ENCODE measurements around the gene TMTC2.

Gene TMTC2

DNA sequence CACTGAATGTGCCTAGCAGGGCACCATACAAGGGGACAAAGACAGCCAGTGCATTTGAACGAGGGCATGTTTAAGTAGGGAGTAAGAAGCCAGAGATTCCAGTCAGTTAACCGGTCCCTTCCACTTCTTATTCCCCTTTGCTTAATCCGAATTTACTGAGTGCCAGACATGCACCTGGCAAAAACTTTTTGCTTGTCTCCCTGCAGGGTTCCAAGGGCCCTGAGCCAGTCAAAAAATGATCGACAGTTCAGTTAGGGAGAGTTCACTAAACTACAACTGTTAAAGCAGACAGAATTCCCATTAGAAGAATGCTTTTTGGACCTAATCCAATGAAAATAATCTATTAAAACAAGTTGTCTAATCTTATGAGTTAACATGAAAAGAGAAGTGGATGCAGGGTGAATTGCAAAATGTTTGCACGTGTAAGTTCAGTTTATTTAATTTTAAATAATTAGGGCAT is 193.8 kb downstream of the TMTC2 start (continued):
- TF ChIP-seq, protein P1, sequence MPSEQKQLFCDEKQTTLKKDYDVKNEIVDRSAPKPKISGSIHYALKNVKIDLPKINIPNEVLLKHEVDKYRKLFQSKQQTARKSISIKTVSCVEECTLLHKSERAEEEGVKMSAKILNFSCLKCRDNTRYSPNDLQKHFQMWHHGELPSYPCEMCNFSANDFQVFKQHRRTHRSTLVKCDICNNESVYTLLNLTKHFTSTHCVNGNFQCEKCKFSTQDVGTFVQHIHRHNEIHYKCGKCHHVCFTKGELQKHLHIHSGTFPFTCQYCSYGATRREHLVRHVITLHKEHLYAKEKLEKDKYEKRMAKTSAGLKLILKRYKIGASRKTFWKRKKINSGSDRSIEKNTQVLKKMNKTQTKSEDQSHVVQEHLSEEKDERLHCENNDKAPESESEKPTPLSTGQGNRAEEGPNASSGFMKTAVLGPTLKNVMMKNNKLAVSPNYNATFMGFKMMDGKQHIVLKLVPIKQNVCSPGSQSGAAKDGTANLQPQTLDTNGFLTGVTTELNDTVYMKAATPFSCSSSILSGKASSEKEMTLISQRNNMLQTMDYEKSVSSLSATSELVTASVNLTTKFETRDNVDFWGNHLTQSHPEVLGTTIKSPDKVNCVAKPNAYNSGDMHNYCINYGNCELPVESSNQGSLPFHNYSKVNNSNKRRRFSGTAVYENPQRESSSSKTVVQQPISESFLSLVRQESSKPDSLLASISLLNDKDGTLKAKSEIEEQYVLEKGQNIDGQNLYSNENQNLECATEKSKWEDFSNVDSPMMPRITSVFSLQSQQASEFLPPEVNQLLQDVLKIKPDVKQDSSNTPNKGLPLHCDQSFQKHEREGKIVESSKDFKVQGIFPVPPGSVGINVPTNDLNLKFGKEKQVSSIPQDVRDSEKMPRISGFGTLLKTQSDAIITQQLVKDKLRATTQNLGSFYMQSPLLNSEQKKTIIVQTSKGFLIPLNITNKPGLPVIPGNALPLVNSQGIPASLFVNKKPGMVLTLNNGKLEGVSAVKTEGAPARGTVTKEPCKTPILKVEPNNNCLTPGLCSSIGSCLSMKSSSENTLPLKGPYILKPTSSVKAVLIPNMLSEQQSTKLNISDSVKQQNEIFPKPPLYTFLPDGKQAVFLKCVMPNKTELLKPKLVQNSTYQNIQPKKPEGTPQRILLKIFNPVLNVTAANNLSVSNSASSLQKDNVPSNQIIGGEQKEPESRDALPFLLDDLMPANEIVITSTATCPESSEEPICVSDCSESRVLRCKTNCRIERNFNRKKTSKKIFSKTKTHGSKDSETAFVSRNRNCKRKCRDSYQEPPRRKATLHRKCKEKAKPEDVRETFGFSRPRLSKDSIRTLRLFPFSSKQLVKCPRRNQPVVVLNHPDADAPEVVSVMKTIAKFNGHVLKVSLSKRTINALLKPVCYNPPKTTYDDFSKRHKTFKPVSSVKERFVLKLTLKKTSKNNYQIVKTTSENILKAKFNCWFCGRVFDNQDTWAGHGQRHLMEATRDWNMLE (tag by site-specific recombination; conservative IDR thresholded peaks at IDR 0.05; ENCODE audit: low read depth) = no peak
- TF ChIP-seq ZNF366 (tag by site-specific recombination; conservative IDR thresholded peaks at IDR 0.05) (no peak), BCL11B (tag by site-specific recombination; IDR thresholded peaks at IDR 0.05; ENCODE audit: low read depth) (no peak), ZNF223 (tag by site-specific recombination; IDR thresholded peaks at IDR 0.05) (no peak), KLF7 (tag by site-specific recombination; IDR thresholded peaks at IDR 0.05; ENCODE audit: borderline replicate concordance) (no peak), MEIS1 (CRISPR knock-in tag; IDR thresholded peaks at IDR 0.05; ENCODE audit: borderline replicate concordance) (no peak), MYNN (tag by site-specific recombination; IDR thresholded peaks at IDR 0.05; ENCODE audit: borderline replicate concordance) (no peak), ZNF211 (tag by site-specific recombination; IDR thresholded peaks at IDR 0.05; ENCODE audit: low read depth) (no peak), ZNF10 (tag by site-specific recombination; IDR thresholded peaks at IDR 0.05) (no peak), ZNF707 (tag by site-specific recombination; IDR thresholded peaks at IDR 0.05) (no peak), ZNF175 (tag by site-specific recombination; IDR thresholded peaks at IDR 0.05) (no peak), ZNF239 (tag by site-specific recombination; IDR thresholded peaks at IDR 0.05) (no peak), MZF1 (tag by site-specific recombination; IDR thresholded peaks at IDR 0.05; ENCODE audit: borderline replicate concordance) (peak; percentile 90; the same call in 1 of the 2 replicates), ZNF624 (tag by site-specific recombination; IDR thresholded peaks at IDR 0.05) (no peak), ZXDB (tag by site-specific recombination; IDR thresholded peaks at IDR 0.05) (peak; percentile 38), ZNF24 (tag by site-specific recombination; IDR thresholded peaks at IDR 0.05) (no peak), ZFP41 (tag by site-specific recombination; IDR thresholded peaks at IDR 0.05; ENCODE audit: borderline replicate concordance) (no peak), ZNF561 (tag by site-specific recombination; IDR thresholded peaks at IDR 0.05; ENCODE audit: borderline replicate concordance) (no peak), ZNF266 (tag by site-specific recombination; IDR thresholded peaks at IDR 0.05; ENCODE audit: low read depth) (no peak), ZNF19 (tag by site-specific recombination; IDR thresholded peaks at IDR 0.05; ENCODE audit: low read depth) (no peak), ZNF16 (tag by site-specific recombination; IDR thresholded peaks at IDR 0.05; ENCODE audit: low read depth) (no peak), ZBTB48 (tag by site-specific recombination; IDR thresholded peaks at IDR 0.05) (peak; percentile 25; the same call in 1 of the 2 replicates), ZNF169 (tag by site-specific recombination; IDR thresholded peaks at IDR 0.05) (no peak), ZNF654 (tag by site-specific recombination; IDR thresholded peaks at IDR 0.05; ENCODE audit: low read depth) (no peak)
- TF ChIP-seq, protein P2, sequence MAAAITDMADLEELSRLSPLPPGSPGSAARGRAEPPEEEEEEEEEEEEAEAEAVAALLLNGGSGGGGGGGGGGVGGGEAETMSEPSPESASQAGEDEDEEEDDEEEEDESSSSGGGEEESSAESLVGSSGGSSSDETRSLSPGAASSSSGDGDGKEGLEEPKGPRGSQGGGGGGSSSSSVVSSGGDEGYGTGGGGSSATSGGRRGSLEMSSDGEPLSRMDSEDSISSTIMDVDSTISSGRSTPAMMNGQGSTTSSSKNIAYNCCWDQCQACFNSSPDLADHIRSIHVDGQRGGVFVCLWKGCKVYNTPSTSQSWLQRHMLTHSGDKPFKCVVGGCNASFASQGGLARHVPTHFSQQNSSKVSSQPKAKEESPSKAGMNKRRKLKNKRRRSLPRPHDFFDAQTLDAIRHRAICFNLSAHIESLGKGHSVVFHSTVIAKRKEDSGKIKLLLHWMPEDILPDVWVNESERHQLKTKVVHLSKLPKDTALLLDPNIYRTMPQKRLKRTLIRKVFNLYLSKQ (tag by site-specific recombination; IDR thresholded peaks at IDR 0.05; ENCODE audit: borderline replicate concordance) = no peak
- TF ChIP-seq, protein P3, sequence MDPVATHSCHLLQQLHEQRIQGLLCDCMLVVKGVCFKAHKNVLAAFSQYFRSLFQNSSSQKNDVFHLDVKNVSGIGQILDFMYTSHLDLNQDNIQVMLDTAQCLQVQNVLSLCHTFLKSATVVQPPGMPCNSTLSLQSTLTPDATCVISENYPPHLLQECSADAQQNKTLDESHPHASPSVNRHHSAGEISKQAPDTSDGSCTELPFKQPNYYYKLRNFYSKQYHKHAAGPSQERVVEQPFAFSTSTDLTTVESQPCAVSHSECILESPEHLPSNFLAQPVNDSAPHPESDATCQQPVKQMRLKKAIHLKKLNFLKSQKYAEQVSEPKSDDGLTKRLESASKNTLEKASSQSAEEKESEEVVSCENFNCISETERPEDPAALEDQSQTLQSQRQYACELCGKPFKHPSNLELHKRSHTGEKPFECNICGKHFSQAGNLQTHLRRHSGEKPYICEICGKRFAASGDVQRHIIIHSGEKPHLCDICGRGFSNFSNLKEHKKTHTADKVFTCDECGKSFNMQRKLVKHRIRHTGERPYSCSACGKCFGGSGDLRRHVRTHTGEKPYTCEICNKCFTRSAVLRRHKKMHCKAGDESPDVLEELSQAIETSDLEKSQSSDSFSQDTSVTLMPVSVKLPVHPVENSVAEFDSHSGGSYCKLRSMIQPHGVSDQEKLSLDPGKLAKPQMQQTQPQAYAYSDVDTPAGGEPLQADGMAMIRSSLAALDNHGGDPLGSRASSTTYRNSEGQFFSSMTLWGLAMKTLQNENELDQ (tag by site-specific recombination; IDR thresholded peaks at IDR 0.05; ENCODE audit: low read depth) = no peak
- TF ChIP-seq, protein P4, sequence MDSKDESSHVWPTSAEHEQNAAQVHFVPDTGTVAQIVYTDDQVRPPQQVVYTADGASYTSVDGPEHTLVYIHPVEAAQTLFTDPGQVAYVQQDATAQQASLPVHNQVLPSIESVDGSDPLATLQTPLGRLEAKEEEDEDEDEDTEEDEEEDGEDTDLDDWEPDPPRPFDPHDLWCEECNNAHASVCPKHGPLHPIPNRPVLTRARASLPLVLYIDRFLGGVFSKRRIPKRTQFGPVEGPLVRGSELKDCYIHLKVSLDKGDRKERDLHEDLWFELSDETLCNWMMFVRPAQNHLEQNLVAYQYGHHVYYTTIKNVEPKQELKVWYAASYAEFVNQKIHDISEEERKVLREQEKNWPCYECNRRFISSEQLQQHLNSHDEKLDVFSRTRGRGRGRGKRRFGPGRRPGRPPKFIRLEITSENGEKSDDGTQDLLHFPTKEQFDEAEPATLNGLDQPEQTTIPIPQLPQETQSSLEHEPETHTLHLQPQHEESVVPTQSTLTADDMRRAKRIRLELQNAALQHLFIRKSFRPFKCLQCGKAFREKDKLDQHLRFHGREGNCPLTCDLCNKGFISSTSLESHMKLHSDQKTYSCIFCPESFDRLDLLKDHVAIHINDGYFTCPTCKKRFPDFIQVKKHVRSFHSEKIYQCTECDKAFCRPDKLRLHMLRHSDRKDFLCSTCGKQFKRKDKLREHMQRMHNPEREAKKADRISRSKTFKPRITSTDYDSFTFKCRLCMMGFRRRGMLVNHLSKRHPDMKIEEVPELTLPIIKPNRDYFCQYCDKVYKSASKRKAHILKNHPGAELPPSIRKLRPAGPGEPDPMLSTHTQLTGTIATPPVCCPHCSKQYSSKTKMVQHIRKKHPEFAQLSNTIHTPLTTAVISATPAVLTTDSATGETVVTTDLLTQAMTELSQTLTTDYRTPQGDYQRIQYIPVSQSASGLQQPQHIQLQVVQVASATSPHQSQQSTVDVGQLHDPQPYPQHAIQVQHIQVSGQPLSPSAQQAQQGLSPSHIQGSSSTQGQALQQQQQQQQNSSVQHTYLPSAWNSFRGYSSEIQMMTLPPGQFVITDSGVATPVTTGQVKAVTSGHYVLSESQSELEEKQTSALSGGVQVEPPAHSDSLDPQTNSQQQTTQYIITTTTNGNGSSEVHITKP (tag by site-specific recombination; IDR thresholded peaks at IDR 0.05) = peak; percentile 64
- TF ChIP-seq, protein P5, sequence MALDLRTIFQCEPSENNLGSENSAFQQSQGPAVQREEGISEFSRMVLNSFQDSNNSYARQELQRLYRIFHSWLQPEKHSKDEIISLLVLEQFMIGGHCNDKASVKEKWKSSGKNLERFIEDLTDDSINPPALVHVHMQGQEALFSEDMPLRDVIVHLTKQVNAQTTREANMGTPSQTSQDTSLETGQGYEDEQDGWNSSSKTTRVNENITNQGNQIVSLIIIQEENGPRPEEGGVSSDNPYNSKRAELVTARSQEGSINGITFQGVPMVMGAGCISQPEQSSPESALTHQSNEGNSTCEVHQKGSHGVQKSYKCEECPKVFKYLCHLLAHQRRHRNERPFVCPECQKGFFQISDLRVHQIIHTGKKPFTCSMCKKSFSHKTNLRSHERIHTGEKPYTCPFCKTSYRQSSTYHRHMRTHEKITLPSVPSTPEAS (tag by site-specific recombination; IDR thresholded peaks at IDR 0.05) = no peak
